SK-N-SH treated with all-trans-retinoic acid at 6 μM for 48 hours (cell line): ENCODE measurements around the gene RAD51C.

Experiments used
- ATAC-seq: fragments of 200-7000 bp; cut with Tn5 transposase; 3 replicates; pipeline ENCODE4 v1.9.1; 2020; ENCODE audit warnings: mild to moderate bottlenecking, moderate library complexity
- ARNTL ChIP-seq: fragments of 450-650 bp; formaldehyde crosslinking; IDR thresholded peaks from 2 replicates; pipeline ENCODE4 v1.5.0; 2020; ENCODE audit warnings: low read depth, mild to moderate bottlenecking, moderate library complexity, borderline replicate concordance
- BACH2 ChIP-seq: fragments of 250-450 bp; sonication (Bioruptor Pico); IDR thresholded peaks from 2 replicates; pipeline ENCODE4 v1.9.0; 2021; ENCODE audit warnings: mild to moderate bottlenecking, borderline replicate concordance
- CREB5 ChIP-seq: fragments of 250-450 bp; sonication (Bioruptor Pico); IDR thresholded peaks from 2 replicates; pipeline ENCODE4 v1.5.1; 2020; ENCODE audit warnings: low read depth, mild to moderate bottlenecking, moderate library complexity
- CSDC2 ChIP-seq: fragments of 250-450 bp; sonication (Bioruptor Pico); IDR thresholded peaks from 2 replicates; pipeline ENCODE4 v1.5.0; 2020; ENCODE audit warnings: mild to moderate bottlenecking, moderate library complexity
- CSRNP3 ChIP-seq: fragments of 250-450 bp; sonication (Bioruptor Pico); IDR thresholded peaks from 2 replicates; pipeline ENCODE4 v1.5.1; 2021; ENCODE audit warnings: mild to moderate bottlenecking, moderate library complexity
- GLIS3 ChIP-seq: fragments of 250-450 bp; sonication (Bioruptor Pico); IDR thresholded peaks from 2 replicates; pipeline ENCODE4 v1.5.0; 2020; ENCODE audit warnings: mild to moderate bottlenecking, moderate library complexity
- ISL1 ChIP-seq: fragments of 250-450 bp; sonication (Bioruptor Pico); IDR thresholded peaks from 2 replicates; pipeline ENCODE4 v2.1.2; 2022; ENCODE audit warnings: mild to moderate bottlenecking, moderate library complexity
- OSR1 ChIP-seq: fragments of 250-450 bp; sonication (Bioruptor Pico); IDR thresholded peaks from 2 replicates; pipeline ENCODE4 v1.8.0; 2022; ENCODE audit warnings: moderate library complexity, mild to moderate bottlenecking, inconsistent platforms
- PATZ1 ChIP-seq: fragments of 250-450 bp; sonication (Bioruptor Pico); IDR thresholded peaks from 2 replicates; pipeline ENCODE4 v1.8.0; 2020; ENCODE audit warnings: mild to moderate bottlenecking, moderate library complexity, borderline replicate concordance
- POU6F1 ChIP-seq: fragments of 250-450 bp; sonication (Bioruptor Pico); IDR thresholded peaks from 2 replicates; pipeline ENCODE4 v1.8.0; 2021; ENCODE audit warnings: low read depth, mild to moderate bottlenecking, moderate library complexity, borderline replicate concordance
- PPARA ChIP-seq: fragments of 250-450 bp; sonication (Bioruptor Pico); IDR thresholded peaks from 2 replicates; pipeline ENCODE4 v1.5.0; 2020; ENCODE audit warnings: mild to moderate bottlenecking, borderline replicate concordance
- RARB ChIP-seq: fragments of 250-450 bp; sonication (Bioruptor Pico); IDR thresholded peaks from 2 replicates; pipeline ENCODE4 v1.8.0; 2021; ENCODE audit warnings: mild to moderate bottlenecking, moderate library complexity
- SNAI2 ChIP-seq: fragments of 250-450 bp; sonication (Bioruptor Pico); IDR thresholded peaks from 2 replicates; pipeline ENCODE4 v1.5.0; 2020; ENCODE audit warnings: mild to moderate bottlenecking, moderate library complexity
- TCF4 ChIP-seq: fragments of 250-450 bp; sonication (Bioruptor Pico); IDR thresholded peaks from 2 replicates; pipeline ENCODE4 v1.8.0; 2021; ENCODE audit warnings: mild to moderate bottlenecking, moderate library complexity, borderline replicate concordance
- TOX ChIP-seq: fragments of 250-450 bp; sonication (Bioruptor Pico); IDR thresholded peaks from 2 replicates; pipeline ENCODE4 v1.8.0; 2021; ENCODE audit warnings: mild to moderate bottlenecking, moderate library complexity, borderline replicate concordance
- TSHZ2 ChIP-seq: fragments of 250-450 bp; sonication (Bioruptor Pico); IDR thresholded peaks from 2 replicates; pipeline ENCODE4 v1.5.0; 2020; ENCODE audit warnings: mild to moderate bottlenecking, moderate library complexity
- ZC3H10 ChIP-seq: fragments of 250-450 bp; sonication (Bioruptor Pico); IDR thresholded peaks from 2 replicates; pipeline ENCODE4 v1.5.1; 2021; ENCODE audit warnings: mild to moderate bottlenecking, moderate library complexity
- ZFP3 ChIP-seq: fragments of 250-450 bp; sonication (Bioruptor Pico); IDR thresholded peaks from 2 replicates; pipeline ENCODE4 v1.5.0; 2020; ENCODE audit warnings: mild to moderate bottlenecking, moderate library complexity
- ZNF565 ChIP-seq: fragments of 450-650 bp; formaldehyde crosslinking; conservative IDR thresholded peaks from 2 replicates; pipeline ENCODE4 v1.5.0; 2020; ENCODE audit warnings: low read depth, mild to moderate bottlenecking, moderate library complexity
- ZNF70 ChIP-seq: fragments of 450-650 bp; formaldehyde crosslinking; IDR thresholded peaks from 2 replicates; pipeline ENCODE4 v1.5.0; 2020; ENCODE audit warnings: mild to moderate bottlenecking, moderate library complexity
- ZNF8 ChIP-seq: fragments of 450-650 bp; formaldehyde crosslinking; IDR thresholded peaks from 2 replicates; pipeline ENCODE4 v1.5.0; 2020; ENCODE audit warnings: mild to moderate bottlenecking, moderate library complexity

Gene RAD51C

GRCh38 chr17:58722274-58722673 lies 29.9 kb downstream of the RAD51C start:
- no peak for ATAC-seq
- TF ChIP-seq GLIS3 (no peak), POU6F1 (no peak), ZC3H10 (CRISPR knock-in tag) (no peak), RARB (CRISPR knock-in tag) (no peak), OSR1 (no peak), ISL1 (CRISPR knock-in tag) (no peak), TSHZ2 (CRISPR knock-in tag) (no peak), CSRNP3 (CRISPR knock-in tag) (no peak), TOX (CRISPR knock-in tag) (no peak), ZFP3 (CRISPR knock-in tag) (no peak), TCF4 (no peak), ZNF8 (no peak), ARNTL (CRISPR knock-in tag) (no peak), CSDC2 (CRISPR knock-in tag) (no peak), PPARA (CRISPR knock-in tag) (no peak), CREB5 (CRISPR knock-in tag) (no peak)

GRCh38 chr17:58722696-58723095 lies 30.3 kb downstream of the RAD51C start:
- no peak for ATAC-seq
- TF ChIP-seq CSRNP3 (CRISPR knock-in tag), result no peak
- no peak for TF ChIP-seq ZNF565 (CRISPR knock-in tag)
- TF ChIP-seq OSR1, result no peak
- no peak for TF ChIP-seq PATZ1 (CRISPR knock-in tag)

- ATAC-seq, result no peak
- no peak for TF ChIP-seq ZNF8
- TF ChIP-seq ZNF565 (CRISPR knock-in tag), result no peak
- TF ChIP-seq ZNF70 (CRISPR knock-in tag), result no peak
- TF ChIP-seq TCF4, result no peak
- no peak for TF ChIP-seq POU6F1
- no peak for TF ChIP-seq ZFP3 (CRISPR knock-in tag)
- no peak for TF ChIP-seq SNAI2 (CRISPR knock-in tag)
- no peak for TF ChIP-seq TSHZ2 (CRISPR knock-in tag)
- no peak for TF ChIP-seq CSDC2 (CRISPR knock-in tag)
- TF ChIP-seq ZC3H10 (CRISPR knock-in tag), result no peak
- TF ChIP-seq BACH2 (CRISPR knock-in tag), result no peak
- no peak for TF ChIP-seq ARNTL (CRISPR knock-in tag)
- TF ChIP-seq GLIS3, result no peak
- TF ChIP-seq RARB (CRISPR knock-in tag), result no peak
- TF ChIP-seq TOX (CRISPR knock-in tag), result no peak
These were observed 36.4 kb downstream of the RAD51C start for GRCh38 chr17:58728798-58729197.
